ENCODE measurements around the gene GNAS-AS1. TPM values are rescaled to one million over a fixed set of nuclear protein-coding genes. Genes with fewer than 3 reads are reported as not detected.

The GNAS-AS1 gene
- total and polyA plus RNA-seq, 2 experiments from 2014 or later: 12.3 to 15.0 TPM

DNA sequence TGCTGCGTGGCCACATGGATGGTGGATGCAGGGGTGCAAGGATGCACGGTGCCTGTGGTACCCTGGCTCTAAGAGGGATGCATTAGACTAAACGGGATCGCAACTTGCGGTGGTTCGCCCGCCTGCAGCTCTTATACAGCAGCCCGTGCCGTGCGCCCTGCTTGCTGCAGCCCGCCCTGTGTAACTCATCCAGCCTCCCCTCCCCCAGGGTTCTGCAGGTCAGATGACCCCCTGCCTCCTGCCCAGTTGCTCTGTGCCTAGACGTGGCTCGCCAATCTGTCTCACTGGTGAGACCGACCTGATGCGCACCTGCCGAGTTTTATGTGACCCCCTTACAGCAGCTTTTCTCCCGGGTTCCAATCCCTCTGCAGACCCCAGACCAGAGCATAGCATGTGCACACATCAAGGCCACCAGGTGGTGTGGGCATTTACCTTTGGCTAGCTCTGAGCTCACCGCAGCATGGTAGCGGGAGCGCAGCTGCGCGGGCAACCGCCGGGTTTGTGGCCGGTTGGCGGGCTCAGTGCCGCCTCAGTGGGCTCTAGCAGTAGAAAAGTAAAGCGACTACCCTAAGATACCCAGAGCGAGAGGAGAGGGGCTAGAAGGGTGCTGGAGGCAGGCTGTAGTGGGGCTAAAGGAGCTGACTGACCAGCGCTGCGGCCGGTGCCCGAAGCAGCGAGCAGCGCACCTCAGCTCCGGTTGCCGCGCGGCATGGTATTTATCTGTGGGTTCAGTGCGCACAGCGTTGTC lies 693 bp upstream of the GNAS-AS1 start:
- peaks cover 50% of the 10 kb centered on the region for H3K27me3 ChIP-seq (ENCODE audit: insufficient read depth)
- no peak overlapping the region for H3K27ac ChIP-seq (ENCODE audit: low read depth)
- Mint-ChIP-seq H3K27ac (0 out of 2 replicates have a peak overlapping the region, but pooled peaks have one; percentile 69), H3K4me1 (peaks cover 64% of the 10 kb centered on the region), H3K27me3 (ENCODE audit: insufficient read depth, low read depth, poor library complexity) (peaks cover 56% of the 10 kb centered on the region), H3K9me3 (no peaks in the 10 kb centered on the region; the same call in 2 of the 3 replicates), H3K36me3 (ENCODE audit: low read depth) (peaks cover 67% of the 10 kb centered on the region), H3K4me3 (peak overlapping the region; percentile 83)
- H3K36me3 ChIP-seq (ENCODE audit: insufficient read depth): 0 out of 2 replicates have a peak, but pooled peaks cover 6% of the 10 kb centered on the region
- DNase-seq (ENCODE audit: low spot score): peak; percentile 71
- H3K79me2 ChIP-seq (replicated peaks; ENCODE audit: insufficient read depth): peaks cover 78% of the 10 kb centered on the region
- peaks cover 7% of the 10 kb centered on the region; the same call in 1 of the 2 replicates for H4K20me1 ChIP-seq (replicated peaks; ENCODE audit: insufficient read depth)
- peak overlapping the region; percentile 86 for H3K4me2 ChIP-seq
- TF ChIP-seq, protein P1, sequence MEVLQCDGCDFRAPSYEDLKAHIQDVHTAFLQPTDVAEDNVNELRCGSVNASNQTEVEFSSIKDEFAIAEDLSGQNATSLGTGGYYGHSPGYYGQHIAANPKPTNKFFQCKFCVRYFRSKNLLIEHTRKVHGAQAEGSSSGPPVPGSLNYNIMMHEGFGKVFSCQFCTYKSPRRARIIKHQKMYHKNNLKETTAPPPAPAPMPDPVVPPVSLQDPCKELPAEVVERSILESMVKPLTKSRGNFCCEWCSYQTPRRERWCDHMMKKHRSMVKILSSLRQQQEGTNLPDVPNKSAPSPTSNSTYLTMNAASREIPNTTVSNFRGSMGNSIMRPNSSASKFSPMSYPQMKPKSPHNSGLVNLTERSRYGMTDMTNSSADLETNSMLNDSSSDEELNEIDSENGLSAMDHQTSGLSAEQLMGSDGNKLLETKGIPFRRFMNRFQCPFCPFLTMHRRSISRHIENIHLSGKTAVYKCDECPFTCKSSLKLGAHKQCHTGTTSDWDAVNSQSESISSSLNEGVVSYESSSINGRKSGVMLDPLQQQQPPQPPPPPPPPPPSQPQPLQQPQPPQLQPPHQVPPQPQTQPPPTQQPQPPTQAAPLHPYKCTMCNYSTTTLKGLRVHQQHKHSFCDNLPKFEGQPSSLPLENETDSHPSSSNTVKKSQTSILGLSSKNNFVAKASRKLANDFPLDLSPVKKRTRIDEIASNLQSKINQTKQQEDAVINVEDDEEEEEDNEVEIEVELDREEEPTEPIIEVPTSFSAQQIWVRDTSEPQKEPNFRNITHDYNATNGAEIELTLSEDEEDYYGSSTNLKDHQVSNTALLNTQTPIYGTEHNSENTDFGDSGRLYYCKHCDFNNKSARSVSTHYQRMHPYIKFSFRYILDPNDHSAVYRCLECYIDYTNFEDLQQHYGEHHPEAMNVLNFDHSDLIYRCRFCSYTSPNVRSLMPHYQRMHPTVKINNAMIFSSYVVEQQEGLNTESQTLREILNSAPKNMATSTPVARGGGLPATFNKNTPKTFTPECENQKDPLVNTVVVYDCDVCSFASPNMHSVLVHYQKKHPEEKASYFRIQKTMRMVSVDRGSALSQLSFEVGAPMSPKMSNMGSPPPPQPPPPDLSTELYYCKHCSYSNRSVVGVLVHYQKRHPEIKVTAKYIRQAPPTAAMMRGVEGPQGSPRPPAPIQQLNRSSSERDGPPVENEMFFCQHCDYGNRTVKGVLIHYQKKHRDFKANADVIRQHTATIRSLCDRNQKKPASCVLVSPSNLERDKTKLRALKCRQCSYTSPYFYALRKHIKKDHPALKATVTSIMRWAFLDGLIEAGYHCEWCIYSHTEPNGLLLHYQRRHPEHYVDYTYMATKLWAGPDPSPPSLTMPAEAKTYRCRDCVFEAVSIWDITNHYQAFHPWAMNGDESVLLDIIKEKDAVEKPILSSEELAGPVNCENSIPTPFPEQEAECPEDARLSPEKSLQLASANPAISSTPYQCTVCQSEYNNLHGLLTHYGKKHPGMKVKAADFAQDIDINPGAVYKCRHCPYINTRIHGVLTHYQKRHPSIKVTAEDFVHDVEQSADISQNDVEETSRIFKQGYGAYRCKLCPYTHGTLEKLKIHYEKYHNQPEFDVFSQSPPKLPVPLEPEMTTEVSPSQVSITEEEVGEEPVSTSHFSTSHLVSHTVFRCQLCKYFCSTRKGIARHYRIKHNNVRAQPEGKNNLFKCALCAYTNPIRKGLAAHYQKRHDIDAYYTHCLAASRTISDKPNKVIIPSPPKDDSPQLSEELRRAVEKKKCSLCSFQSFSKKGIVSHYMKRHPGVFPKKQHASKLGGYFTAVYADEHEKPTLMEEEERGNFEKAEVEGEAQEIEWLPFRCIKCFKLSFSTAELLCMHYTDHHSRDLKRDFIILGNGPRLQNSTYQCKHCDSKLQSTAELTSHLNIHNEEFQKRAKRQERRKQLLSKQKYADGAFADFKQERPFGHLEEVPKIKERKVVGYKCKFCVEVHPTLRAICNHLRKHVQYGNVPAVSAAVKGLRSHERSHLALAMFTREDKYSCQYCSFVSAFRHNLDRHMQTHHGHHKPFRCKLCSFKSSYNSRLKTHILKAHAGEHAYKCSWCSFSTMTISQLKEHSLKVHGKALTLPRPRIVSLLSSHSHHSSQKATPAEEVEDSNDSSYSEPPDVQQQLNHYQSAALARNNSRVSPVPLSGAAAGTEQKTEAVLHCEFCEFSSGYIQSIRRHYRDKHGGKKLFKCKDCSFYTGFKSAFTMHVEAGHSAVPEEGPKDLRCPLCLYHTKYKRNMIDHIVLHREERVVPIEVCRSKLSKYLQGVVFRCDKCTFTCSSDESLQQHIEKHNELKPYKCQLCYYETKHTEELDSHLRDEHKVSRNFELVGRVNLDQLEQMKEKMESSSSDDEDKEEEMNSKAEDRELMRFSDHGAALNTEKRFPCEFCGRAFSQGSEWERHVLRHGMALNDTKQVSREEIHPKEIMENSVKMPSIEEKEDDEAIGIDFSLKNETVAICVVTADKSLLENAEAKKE (CRISPR knock-in tag; IDR thresholded peaks at IDR 0.05): no peak
- peak; percentile 17; the same call in 1 of the 2 replicates for TF ChIP-seq POLR2AphosphoS5 (IDR thresholded peaks at IDR 0.05; ENCODE audit: low read depth)
- TF ChIP-seq, protein P2, sequence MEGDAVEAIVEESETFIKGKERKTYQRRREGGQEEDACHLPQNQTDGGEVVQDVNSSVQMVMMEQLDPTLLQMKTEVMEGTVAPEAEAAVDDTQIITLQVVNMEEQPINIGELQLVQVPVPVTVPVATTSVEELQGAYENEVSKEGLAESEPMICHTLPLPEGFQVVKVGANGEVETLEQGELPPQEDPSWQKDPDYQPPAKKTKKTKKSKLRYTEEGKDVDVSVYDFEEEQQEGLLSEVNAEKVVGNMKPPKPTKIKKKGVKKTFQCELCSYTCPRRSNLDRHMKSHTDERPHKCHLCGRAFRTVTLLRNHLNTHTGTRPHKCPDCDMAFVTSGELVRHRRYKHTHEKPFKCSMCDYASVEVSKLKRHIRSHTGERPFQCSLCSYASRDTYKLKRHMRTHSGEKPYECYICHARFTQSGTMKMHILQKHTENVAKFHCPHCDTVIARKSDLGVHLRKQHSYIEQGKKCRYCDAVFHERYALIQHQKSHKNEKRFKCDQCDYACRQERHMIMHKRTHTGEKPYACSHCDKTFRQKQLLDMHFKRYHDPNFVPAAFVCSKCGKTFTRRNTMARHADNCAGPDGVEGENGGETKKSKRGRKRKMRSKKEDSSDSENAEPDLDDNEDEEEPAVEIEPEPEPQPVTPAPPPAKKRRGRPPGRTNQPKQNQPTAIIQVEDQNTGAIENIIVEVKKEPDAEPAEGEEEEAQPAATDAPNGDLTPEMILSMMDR (conservative IDR thresholded peaks at IDR 0.05; ENCODE audit: low read depth in 2 of 2): no peak; a peak in 2 of 4 replicates
- H3K9me2 ChIP-seq (ENCODE audit: insufficient read depth): no peaks in the 10 kb centered on the region
- peaks cover 12% of the 10 kb centered on the region; the same call in 1 of the 2 replicates for H3F3A ChIP-seq (replicated peaks; ENCODE audit: low read depth)
- H3K4me1 ChIP-seq (ENCODE audit: insufficient read depth): peaks cover 37% of the 10 kb centered on the region
- peak overlapping the region; percentile 90 for H3K4me3 ChIP-seq
- ATAC-seq: peak; percentile 15
- H2AFZ ChIP-seq: peak overlapping the region; percentile 89
